GM12872 (cell line): Measurements from ENCODE around the gene HOXB1.
A peak's percentile ranks its signal among the peaks of the same experiment; 100 is the strongest.

Experiments
- TF ChIP-seq, protein P1 (sequence below): IDR thresholded peaks from 3 replicates; pipeline ENCODE4 v1.5.1; 2011; ENCODE audit warnings: low read depth, mild to moderate bottlenecking, low read length, moderate library complexity; ENCODE audit not compliant: insufficient read depth

Gene HOXB1

GRCh38 chr17:48561884-48562810 lies 31.3 kb upstream of the HOXB1 start:
- TF ChIP-seq, protein P1, sequence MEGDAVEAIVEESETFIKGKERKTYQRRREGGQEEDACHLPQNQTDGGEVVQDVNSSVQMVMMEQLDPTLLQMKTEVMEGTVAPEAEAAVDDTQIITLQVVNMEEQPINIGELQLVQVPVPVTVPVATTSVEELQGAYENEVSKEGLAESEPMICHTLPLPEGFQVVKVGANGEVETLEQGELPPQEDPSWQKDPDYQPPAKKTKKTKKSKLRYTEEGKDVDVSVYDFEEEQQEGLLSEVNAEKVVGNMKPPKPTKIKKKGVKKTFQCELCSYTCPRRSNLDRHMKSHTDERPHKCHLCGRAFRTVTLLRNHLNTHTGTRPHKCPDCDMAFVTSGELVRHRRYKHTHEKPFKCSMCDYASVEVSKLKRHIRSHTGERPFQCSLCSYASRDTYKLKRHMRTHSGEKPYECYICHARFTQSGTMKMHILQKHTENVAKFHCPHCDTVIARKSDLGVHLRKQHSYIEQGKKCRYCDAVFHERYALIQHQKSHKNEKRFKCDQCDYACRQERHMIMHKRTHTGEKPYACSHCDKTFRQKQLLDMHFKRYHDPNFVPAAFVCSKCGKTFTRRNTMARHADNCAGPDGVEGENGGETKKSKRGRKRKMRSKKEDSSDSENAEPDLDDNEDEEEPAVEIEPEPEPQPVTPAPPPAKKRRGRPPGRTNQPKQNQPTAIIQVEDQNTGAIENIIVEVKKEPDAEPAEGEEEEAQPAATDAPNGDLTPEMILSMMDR: peak; percentile 61

GRCh38 chr17:48559840-48560817 lies 29.3 kb upstream of the HOXB1 start:
- TF ChIP-seq, protein P1: no peak

GRCh38 chr17:48559122-48559839 lies 28.5 kb upstream of the HOXB1 start:
- TF ChIP-seq, protein P1: no peak

- TF ChIP-seq, protein P1: no peak
Observed at GRCh38 chr17:48558831-48559121, 28.0 kb upstream of the HOXB1 start.

- TF ChIP-seq, protein P1: no peak
Observed at GRCh38 chr17:48558057-48558830, 27.4 kb upstream of the HOXB1 start.

GRCh38 chr17:48556576-48557401 lies 26.0 kb upstream of the HOXB1 start:
- TF ChIP-seq, protein P1: no peak
